K562 (cell line): ENCODE data around the gene DNAJC18. TPM values are rescaled to one million over a fixed set of nuclear protein-coding genes. Genes with fewer than 3 reads are reported as not detected.
A peak's percentile ranks its signal among the peaks of the same experiment; 100 is the strongest.

Source experiments
- DEAF1 ChIP-seq: fragments of 450-650 bp; formaldehyde crosslinking; IDR thresholded peaks from 2 replicates; pipeline ENCODE4 v1.4.0; 2020; ENCODE audit warnings: mild to moderate bottlenecking, moderate library complexity
- E2F8 ChIP-seq: fragments of 450-650 bp; IDR thresholded peaks from 2 replicates; pipeline ENCODE4 v1.7.1; 2018; ENCODE audit warnings: mild to moderate bottlenecking, low read depth; ENCODE audit not compliant: partially characterized antibody
- ELK3 ChIP-seq: fragments of 450-650 bp; formaldehyde crosslinking; IDR thresholded peaks from 2 replicates; pipeline ENCODE4 v1.4.0; 2020; ENCODE audit warnings: mild to moderate bottlenecking
- ESRRA ChIP-seq: fragments of 450-650 bp; IDR thresholded peaks from 2 replicates; pipeline ENCODE4 v1.6.1; 2014; ENCODE audit warnings: low read depth, mild to moderate bottlenecking, moderate library complexity, borderline replicate concordance
- MYC ChIP-seq, 2 experiments: fragments of 250-450 bp in 1 of 2; sonication (Bioruptor Pico) in 1 of 2; IDR thresholded peaks; 2 replicates each; pipeline versions ENCODE4 v1.5.1 to v1.6.1; 2012 to 2021; ENCODE audit warnings: low read depth in 2 of 2, borderline replicate concordance in 1 of 2, improper control_type of control experiment in 1 of 2, low read length in 1 of 2, mild to moderate bottlenecking in 1 of 2, moderate library complexity in 1 of 2
- NRF1 ChIP-seq, 2 experiments: fragments of 450-650 bp; IDR thresholded peaks in 1 of 2; conservative IDR thresholded peaks in 1 of 2; 2 replicates each; pipeline ENCODE4 v1.6.1; 2014; ENCODE audit warnings: mild to moderate bottlenecking in 2 of 2
- RB1 ChIP-seq: fragments of 450-650 bp; IDR thresholded peaks from 2 replicates; pipeline ENCODE4 v1.6.1; 2017; ENCODE audit warnings: low read depth, mild to moderate bottlenecking
- SMC3 ChIP-seq: conservative IDR thresholded peaks from 2 replicates; pipeline ENCODE4 v1.6.1; 2011; ENCODE audit warnings: low read depth, low read length, improper control_type of control experiment; ENCODE audit not compliant: insufficient read depth
- SOX6 ChIP-seq: fragments of 450-650 bp; IDR thresholded peaks from 2 replicates; pipeline ENCODE4 v1.6.1; 2014; ENCODE audit warnings: mild to moderate bottlenecking
- ZBTB2 ChIP-seq: fragments of 450-650 bp; IDR thresholded peaks from 2 replicates; pipeline ENCODE4 v1.6.1; 2016; ENCODE audit warnings: antibody characterized with exemption
- ZBTB49 ChIP-seq: sonication (generic); formaldehyde crosslinking; IDR thresholded peaks from 2 replicates; pipeline ENCODE4 v1.8.0; 2022; ENCODE audit warnings: missing genetic modification reagents, mild to moderate bottlenecking, borderline replicate concordance
- ZMIZ1 ChIP-seq, 2 experiments: fragments of 150-350 bp in 1 of 2; IDR thresholded peaks; 2 replicates each; pipeline ENCODE4 v1.6.1; 2012 to 2016; ENCODE audit warnings: low read depth in 2 of 2, low read length in 2 of 2, mild to moderate bottlenecking in 1 of 2, moderate library complexity in 1 of 2
- ZNF75A ChIP-seq: fragments of 450-650 bp; formaldehyde crosslinking; IDR thresholded peaks from 2 replicates; pipeline ENCODE4 v1.4.0; 2020; ENCODE audit warnings: mild to moderate bottlenecking
- polyA plus RNA-seq, 8 experiments: library from polyadenylated mRNA; depleted of rRNA in 4 of 8; stranded (reverse) in 5 of 8; unstranded in 3 of 8; fragments of >200 nt; fragmentation: Nextera tagmentation in 2 of 8; fragmentation: Illumina TruSeq in 1 of 8; extraction: Ambion mirVana in 2 of 8; extraction: Trizol in 1 of 8; gene quantifications; 2 replicates each; pipeline versions ENCODE4 v1.2.1 to v1.2.3, GENCODE V29; 2011 to 2014; ENCODE audit warnings: inconsistent platforms in 1 of 8, missing spikeins in 1 of 8
- total RNA-seq, 7 experiments: library from RNA; depleted of rRNA in 6 of 7; stranded (reverse); fragments of >200 nt in 6 of 7; fragmentation: Illumina TruSeq in 2 of 7; extraction: Trizol in 2 of 7; gene quantifications; 2 replicates each; pipeline versions ENCODE4 v1.2.1 to v1.2.3, GENCODE V29; 2011 to 2021; ENCODE audit warnings: low replicate concordance in 1 of 7

The DNAJC18 gene
- total and polyA plus RNA-seq, 9 of the 15 experiments (the other 6 are each of a cell fraction or from before 2014, with no cell fraction given) = 1.5 to 13.3 (median 7.5) TPM

GRCh38 chr5:139422307-139422893 is 16.9 kb downstream of the DNAJC18 start (continued):
- TF ChIP-seq MYC (IDR thresholded peaks at IDR 0.05; ENCODE audit: low read depth, low read length) (0 out of 2 replicates have a peak, but pooled peaks have one; percentile 16), MYC (CRISPR knock-in tag; IDR thresholded peaks at IDR 0.05; ENCODE audit: borderline replicate concordance, low read depth) (no peak), ZBTB2 (no peak), E2F8 (peak; percentile 25), RB1 (peak; percentile 47; the same call in 1 of the 2 replicates), NRF1 (conservative IDR thresholded peaks at IDR 0.05 in 1 of 2, IDR thresholded peaks at IDR 0.05 in 1 of 2) (no peak), ZBTB49 (CRISPR knock-in tag) (no peak), ELK3 (CRISPR knock-in tag) (no peak), SOX6 (0 out of 2 replicates have a peak, but pooled peaks have one; percentile 18), ESRRA (no peak), ZNF75A (no peak), ZMIZ1 (IDR thresholded peaks at IDR 0.05; ENCODE audit: low read depth in 2 of 2, low read length in 2 of 2) (no peak), DEAF1 (CRISPR knock-in tag) (peak; percentile 96), SMC3 (peak; percentile 93)
